HG03558 (cell line): Measurements from ENCODE around the gene CHAF1A.

Experiments
- ATAC-seq: cut with Tn5 transposase; IDR thresholded peaks from one replicate; pipeline ENCODE4 v1.9.1; 2021; ENCODE audit warnings: moderate number of reproducible peaks; ENCODE audit not compliant: unreplicated experiment; ENCODE audit errors: extremely low read depth

Gene CHAF1A

DNA sequence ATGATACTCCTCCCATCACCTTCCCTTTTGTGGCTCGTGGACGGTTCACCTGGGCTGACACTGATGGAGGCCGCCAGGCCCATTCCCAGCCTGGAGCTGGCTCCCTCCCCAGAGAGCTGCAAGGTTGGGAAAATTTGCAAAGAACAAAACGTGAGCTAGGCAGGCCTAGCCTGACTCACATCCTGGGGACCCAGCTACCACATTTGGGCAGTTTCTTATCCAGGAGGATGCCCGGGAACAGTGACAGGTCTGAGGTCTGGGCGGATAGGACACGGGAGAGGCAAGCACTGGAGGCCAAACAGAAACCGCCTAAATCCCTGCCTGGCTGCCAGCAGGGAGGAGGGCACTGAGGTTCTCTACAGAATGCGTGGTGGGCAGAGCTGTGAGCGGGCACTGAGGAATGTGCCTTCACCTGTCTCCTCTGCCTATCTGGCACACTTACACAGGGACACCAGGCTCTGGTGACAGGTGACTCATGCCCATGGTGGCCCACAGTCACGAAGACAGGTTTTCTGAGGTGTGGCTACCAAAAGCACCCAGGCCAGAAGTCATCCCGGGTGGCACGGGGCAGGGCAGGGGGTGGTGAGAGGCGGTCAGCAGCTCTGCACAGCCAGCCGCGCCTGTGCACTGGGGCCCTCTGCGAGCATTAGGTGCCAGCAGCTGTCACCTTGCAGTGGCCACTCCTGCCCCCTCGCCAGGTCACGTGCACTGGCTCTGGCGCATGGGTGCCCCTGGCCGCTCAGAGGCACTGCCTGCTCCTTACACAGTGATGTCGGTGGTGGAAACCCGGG, 25.3 kb upstream of the CHAF1A start:
- ATAC-seq: no peak

DNA sequence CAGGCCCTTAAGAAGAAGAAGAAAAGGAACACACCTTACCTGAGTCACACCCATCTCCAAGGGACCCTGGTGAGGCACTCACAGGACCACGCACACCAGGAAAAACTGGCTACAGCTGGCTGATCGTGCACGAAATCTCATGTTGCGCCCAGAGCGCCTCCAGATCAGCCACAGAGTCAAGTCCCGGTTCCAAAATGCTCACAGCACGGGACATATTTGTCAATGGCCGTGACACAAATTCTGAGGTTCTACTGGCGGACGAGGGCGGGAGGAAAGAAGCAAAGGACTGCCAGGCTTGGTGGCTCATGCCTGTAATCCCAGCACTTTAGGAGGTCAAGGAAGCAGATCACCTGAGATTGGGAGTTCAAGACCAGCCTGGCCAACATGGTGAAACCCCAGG, 23.6 kb upstream of the CHAF1A start:
- ATAC-seq: no peak

DNA sequence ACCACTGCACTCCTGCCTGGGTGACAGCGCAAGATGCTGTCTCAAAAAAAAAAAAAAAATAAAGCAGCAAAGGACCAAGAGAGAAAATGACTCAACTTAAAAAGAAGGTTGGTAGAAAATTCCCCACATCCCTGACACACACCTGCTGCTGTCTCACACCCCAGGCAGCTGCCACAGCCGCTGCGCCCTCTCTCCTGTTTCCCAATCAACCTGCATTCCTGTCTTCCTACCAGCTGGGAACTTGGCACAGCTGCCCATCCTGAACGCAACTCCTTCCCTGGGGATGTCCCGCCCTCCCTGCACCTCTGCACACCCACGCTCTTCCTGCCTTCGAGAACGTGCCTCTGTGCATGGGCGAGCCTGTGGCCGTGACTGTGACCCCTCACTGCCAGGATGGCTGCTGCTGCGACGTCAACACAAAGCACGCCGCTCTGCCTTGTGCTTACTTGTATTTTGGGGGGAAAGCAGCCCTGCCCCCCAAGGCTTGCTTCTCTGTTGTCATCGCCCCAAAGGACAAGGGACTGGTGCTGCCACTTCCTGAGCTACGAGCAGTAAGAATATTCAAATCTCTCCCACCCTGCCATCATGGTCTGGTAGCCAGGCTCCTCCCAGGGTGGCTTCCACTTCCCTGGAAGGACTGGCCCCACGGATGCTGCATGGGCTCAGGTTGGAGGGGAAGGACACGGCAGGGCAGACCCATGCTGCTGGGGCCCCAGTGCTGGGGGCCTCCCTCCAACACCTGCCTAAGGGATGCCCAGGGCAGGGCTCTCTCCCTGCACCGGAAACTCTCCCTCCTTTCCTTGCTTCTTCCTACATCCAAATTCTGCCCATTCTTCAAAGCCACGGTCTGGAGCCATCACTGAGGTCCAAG, 22.8 kb upstream of the CHAF1A start:
- ATAC-seq: no peak

DNA sequence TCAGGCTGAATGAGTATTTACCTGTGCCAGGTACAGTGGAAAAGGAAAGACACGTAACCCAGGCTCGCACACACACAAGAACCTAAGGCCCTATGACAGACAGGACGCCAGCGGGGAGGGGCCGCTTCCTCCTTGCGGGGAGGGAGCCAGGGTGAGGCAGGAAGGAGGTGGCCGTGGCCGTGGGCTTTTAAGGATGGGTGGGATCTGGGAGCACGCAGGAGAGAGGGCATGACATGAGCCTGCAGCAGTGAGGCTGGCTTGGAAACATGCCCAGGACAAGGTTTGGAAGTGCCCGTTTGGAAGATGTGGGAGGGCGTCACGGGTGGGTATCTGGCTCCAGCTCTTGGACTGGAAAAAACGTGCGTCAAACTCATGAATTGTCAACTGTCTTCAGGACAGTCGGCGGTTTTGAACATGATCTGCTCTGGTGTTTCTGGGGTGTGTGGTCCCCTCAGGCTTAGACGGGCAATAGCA, 22.1 kb upstream of the CHAF1A start:
- ATAC-seq: no peak

DNA sequence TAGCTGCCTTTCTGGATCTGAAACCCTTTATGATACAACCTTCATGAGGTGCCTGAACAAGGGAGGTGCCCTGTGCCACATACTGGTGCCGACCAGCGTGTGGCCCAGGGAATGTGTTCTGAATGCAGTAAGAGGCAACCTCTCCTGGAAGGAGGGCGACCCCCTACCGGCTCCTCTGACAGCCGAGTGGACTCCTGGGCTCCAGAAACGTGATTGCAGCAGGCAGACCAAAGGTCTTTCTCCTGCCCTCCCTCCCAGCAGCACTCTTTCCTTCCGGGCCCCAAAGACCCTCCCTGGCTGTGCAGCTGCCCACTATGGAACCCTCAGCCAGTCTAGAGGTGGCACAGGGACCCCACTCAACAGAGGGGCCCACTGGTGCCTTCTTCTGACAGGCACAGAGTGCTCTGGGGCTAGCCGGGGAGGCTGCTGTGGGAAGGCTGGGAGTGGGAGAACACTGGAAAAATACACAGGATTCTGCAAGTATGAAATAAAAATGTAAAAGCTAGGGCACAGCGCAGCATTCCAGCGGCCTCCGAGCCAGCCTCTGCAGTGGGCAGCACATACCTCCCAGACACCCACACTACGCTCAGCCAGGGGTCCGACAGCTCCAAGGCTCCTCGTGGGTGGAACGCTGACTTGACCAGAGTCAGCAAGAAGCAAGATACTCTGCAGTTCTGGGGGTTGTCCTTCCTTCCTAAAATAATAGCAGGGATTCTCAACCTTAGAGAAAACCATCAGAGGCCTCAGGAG, 17.0 kb upstream of the CHAF1A start:
- ATAC-seq: no peak

DNA sequence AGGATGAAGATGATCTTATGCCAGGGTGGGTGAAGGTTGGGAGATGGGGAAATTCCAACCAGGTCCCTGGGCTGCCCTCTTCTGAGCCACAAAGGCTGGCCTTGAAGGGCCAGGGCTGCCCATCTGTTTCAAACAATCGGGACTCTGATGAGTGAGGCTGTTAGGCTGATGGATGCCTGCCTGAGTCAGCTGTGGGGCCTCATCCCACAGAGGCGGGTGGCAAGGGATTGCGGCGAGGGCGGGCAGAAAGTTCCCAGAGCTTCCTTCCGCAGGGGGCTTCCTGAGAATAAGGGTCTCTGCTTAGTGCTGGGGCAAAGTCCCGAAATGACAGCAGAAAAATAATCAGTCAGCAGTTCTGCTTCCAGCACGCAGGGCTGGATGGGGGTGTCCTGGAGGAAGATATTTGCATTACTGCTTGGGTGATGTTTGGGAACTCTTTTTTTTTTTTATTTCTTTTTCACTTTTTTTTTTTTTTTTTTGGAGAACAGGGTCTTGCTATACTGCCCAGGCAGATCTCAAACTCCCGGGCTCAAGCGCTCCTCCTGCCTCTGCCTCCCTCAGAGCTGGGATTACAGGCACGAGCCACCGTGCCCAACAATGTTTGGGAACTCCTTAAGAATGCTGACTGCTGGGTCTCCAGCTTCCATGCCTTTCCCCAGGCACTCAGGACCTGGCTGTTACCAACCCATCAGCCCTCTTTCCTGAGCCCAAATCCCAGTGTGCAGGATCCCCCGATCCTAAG, 16.2 kb upstream of the CHAF1A start:
- ATAC-seq: no peak

DNA sequence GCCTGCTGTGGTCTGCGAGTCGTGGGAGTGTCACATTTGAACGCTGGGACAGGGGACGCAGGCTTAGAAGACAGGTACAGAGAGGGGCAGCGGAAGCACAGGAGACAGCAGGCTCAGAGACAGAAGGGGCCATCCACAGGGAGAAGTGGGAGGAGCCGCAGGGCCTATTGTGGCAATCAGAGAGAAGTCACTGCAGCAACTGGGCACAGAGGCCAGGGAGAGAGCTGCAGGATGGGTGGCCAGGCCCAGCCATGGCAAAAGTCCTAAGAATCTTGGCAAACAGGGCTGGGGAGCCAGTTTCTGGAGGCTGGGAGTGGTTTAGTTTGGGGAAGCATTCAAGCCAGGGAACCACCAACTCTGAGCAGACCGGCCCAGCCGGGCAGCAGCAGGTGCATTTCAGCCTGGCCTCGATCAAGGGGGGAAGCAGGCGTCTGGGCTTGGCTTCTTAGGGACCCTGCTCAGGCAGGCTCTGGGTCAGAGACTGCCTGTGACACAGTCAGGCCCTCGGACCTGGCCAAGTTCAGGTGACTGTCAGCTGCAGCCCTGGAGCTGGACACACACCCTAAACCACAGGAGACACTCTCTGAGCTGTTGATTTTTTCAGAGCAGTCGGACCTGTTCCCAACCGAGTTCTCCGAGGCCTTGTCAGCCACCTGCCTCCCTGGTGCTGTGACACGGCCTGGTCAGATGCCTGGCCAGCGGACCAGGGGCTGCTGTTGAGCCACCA, 13.9 kb upstream of the CHAF1A start:
- no peak for ATAC-seq

DNA sequence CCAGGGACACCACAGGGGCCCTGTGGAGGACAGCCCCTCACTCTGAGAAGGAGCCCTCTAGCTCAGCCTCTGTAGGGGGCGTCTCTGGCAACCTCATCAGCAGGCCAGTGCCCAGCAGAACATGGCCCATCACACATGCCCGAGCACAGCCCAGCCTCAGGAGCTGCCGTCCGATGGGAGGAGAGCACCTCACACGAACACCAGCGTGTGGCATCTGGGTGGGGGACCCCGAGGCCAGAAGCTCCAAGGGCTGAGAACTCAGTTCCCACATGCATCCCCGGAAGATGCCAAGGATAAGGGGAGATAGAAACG, 13.4 kb upstream of the CHAF1A start:
- ATAC-seq: no peak

DNA sequence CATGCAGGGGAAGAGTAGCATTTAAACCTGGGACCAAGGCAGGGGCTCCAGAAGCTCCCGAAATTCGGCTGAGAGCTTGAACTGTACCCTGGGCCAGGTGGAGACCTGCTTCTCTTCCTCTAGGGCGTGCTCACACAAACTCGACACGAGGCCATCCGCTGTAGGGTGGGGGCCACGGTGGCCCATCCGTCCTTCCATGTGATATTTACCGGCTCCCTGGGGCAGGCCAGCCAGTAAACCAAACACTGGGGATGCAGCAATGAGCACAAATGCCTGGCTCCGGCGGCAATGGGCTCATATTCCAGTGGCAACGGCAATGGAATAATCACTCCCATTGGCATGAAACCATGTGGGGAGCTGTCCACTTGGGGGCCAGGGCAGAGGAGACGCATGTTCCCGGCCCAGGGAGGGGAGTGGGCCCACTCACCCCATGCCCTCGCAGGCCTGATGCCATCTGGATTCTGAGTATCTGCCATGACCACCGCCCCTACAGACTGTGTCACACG, 12.9 kb upstream of the CHAF1A start:
- ATAC-seq: no peak

DNA sequence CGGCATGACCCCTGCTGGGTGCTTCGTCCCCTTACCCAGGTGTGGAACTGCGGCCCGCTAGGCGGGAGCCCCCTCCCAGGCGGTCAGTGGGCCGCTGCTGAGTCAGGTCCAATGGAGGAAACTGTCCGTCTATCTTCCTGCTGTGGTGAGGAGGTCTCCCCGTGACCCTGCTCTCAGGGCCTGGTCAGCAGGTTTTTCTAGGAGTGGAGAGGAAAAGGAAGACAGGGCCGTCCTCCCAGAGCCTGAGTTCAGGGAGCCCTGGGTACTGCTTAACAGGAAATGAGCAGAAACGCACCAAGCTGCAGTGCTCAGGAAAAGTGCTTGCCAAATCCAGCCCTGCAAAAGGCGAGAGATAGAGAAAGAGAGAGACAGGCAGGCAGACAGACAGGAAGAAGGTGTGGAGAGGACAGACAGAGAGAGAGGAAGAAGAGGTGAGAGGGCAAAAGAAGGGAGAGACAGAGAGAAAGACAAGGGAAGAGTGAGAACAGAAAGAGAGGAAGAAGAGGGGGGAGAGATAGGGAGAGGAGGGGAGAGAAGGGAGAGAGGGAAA, 12.3 kb upstream of the CHAF1A start:
- ATAC-seq: no peak

DNA sequence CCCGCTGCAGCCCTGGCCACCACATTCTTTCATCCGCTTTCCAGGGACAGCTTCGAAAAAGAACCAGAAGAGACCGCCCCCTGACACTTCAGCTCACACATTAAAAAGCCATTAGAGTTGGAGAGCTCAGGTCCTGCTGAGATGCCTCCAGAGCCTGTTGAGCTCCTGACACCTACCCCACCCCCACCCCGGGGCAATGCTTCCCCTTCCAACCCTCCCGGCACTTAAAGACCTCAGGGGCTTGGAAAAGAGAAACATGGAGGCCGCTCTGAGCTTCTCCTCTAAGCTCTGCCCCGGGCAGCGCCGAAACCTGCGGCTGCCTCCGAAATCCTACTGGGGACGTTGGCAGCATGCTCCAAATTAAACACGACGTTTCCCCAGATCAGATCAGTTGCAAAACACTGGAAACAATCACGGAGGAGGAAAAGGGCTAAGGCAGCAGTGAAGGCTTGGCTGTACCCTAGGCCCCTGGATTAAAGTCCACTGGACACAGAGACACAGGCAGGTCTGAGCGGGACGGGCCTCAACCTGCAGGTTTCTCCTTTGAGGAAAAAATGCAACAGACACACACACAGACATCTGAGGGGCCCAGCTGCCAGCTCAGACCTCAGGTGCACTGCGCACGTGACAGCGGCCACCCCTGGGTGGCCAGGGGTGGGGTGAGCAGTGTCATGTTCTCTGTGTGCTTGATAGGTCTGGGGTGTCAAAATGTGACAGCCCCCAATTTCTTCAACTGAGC, 11.7 kb upstream of the CHAF1A start:
- no peak for ATAC-seq

DNA sequence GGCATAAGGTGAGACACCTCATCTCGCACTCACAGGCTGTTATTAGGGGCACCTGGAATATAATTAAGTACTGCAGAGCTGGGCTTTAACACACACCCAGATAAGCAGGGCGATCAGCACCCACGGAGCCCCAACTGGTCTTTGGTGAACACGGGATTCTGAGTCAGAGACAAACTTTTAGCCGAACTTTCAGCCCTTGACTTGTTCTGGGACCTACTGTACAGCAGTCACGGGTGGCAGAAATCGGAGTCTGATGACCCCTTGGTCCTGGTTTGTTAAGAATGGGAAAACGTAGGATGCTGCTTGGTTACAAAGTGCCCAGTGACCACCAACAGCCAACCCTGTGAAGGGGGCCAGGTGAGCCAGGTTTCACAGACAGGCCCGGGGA, 11.1 kb upstream of the CHAF1A start:
- no peak for ATAC-seq

DNA sequence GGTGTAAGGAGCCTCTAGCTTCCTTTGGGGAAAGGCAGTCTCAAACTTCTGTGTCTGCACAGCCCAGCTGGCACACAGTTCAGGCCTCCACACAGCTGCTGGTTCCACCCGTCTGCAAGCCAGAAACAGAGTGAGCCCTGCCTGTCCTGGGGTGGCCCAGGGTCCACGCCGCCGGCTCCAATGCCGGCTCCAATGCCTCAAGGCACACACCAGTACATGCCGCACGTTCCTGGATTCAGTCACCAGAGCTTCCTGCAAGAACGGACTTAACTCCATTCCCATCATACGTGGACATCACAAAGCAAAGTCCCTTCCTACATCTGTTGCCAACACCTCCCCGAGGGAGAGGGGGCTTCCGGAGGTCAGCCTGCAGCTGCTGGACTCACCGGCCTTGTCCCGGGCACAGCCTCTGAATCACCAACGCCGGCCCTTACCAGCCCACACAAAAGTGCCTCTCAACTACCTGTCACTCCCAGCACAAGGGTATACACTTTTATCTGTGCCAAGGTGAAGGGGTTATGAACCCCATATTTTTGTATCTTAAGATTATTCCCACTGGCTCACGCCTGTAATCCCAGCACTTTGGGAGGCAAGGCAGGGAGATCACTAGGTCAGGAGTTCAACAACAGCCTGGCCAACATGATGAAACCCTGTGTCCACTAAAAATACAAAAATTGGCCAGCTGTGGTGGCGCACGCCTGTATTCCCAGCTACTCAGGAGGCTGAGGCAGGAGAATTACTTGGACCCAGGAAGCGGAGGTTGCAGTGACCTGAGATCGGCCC, 10.5 kb upstream of the CHAF1A start:
- ATAC-seq: no peak

DNA sequence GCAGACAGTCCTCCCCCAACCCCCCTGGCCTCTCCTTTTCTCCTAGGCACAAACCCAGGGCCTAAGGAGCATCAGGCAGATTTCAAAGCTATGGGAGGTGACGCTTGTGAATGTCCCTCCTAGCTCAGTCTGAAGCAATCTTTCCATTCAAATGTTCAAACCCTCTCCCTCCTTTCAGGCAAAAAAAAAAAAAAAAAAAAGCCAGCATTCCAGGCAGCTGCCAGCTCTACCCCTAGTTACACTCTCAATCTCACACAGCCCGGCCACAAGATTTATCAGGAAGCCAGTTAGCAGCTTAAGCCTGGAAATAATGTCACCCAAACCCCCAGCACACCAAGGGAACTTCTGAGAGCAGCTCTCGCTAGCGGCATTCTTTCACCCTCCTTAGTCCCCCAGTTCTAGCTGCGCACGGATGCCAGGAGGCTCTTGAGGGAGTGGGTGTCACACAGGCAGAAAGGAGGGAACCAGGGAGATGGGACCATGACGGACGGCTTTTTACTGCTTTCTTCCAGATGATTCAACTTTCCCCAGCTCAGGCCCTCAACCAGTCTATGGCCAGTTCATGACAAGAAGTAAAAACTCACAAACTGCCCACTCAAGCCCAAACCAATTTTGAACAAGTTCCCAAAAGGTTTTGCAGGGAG, 8.4 kb upstream of the CHAF1A start:
- ATAC-seq: no peak

DNA sequence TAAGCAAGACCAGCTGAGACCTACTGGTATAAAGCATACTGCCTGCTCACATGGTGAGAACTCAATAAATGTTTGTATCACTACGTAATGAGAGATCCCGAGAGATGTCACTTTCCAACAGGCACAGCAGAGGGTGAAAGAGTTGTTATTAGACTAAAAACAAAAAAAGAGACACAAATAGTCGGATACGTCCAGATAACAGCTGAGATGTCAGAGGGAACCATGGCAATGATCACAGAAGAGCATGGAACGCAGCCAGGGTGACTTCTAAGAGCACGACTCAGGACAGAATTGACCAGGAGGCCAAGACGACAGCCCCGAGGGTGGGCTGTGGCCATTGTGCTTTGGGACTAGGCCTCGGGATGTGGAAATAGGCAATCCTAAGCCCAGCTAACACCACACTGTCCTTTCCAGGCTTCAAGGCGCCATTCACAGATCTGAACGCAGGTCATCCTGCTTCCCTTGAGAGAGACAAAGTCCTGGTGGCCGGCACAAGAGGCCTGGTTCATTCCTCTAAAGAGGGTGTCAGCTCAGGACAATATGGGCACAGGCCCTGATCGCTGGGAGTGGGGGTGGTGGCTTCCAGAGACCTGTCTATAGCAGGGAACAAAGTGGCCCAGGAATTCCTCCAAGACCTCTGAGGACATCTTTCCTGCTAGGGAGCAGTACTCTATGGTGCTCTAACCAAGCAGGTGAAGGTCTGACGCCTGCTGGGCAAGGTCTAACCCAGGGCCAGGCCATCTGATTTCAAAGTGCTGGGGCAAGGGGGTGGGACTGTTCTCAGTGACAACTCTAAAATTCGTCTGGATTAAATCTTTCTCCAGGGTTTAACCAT, 5.3 kb upstream of the CHAF1A start:
- no peak for ATAC-seq

DNA sequence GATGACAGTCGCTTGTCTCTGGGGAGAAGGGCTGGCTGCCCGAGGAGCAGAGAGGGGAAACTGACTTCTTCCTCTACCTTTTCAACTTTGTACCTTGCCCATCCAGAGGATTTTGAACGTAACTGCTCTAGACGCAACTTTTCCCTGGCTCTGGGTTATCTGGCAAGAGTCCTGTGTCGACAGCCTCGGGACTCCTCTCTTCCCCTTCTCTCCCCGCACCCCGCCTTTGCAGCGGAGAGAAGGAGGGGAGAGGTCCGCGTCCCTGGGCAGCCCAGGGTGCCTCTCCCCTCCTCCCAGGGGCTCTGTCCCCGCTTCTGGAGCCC, 2.7 kb upstream of the CHAF1A start:
- ATAC-seq: no peak
